CD1c-positive myeloid dendritic cell (primary cell): ENCODE data around the gene GPR65.
A peak's percentile ranks its signal among the peaks of the same experiment; 100 is the strongest.

Source experiments
- DNase-seq: peaks from one replicate; pipeline ENCODE4 v3.0.0-alpha.2; 2016; ENCODE audit errors: extremely low spot score

The GPR65 gene

GRCh38 chr14:88005050-88005481 is at the start of gene GPR65:
Gene GPR65, plus strand, starts transcription at chr14:88005135. Its CDS starts 5,713 bp downstream, at chr14:88010848.
- DNase-seq, result peak; percentile 74

- DNase-seq, result no peak
Measured at GRCh38 chr14:87955501-87955900, 49.4 kb upstream of the GPR65 start.

- no peak for DNase-seq
Measured at GRCh38 chr14:87960013-87960787, 44.7 kb upstream of the GPR65 start.

GRCh38 chr14:87961246-87961645 is 43.7 kb upstream of the GPR65 start:
- peak; percentile 57 for DNase-seq

GRCh38 chr14:87966816-87967215 is 38.1 kb upstream of the GPR65 start:
- DNase-seq, result no peak

- DNase-seq, result no peak
Measured at GRCh38 chr14:87967496-87967895, 37.4 kb upstream of the GPR65 start.

GRCh38 chr14:87971010-87971409 is 33.9 kb upstream of the GPR65 start:
- DNase-seq, result no peak

- DNase-seq, result no peak
Measured at GRCh38 chr14:87975636-87976035, 29.3 kb upstream of the GPR65 start.

GRCh38 chr14:87979689-87980088 is 25.2 kb upstream of the GPR65 start:
- no peak for DNase-seq

- DNase-seq, result no peak
Measured at GRCh38 chr14:87989221-87989955, 15.5 kb upstream of the GPR65 start.

- no peak for DNase-seq
Measured at GRCh38 chr14:87989956-87990299, 15.0 kb upstream of the GPR65 start.

GRCh38 chr14:87990682-87991081 is 14.3 kb upstream of the GPR65 start:
- peak; percentile 21 for DNase-seq

GRCh38 chr14:87992346-87992717 is 12.6 kb upstream of the GPR65 start:
- no peak for DNase-seq

GRCh38 chr14:87992718-87993628 is 12.0 kb upstream of the GPR65 start, which contains the start of gene GALC:
Gene GALC, minus strand, starts transcription at chr14:87993182. Its CDS starts 18 bp downstream, at chr14:87993164.
- peak; percentile 97 for DNase-seq

GRCh38 chr14:87994974-87995373 is 10.0 kb upstream of the GPR65 start:
- peak; percentile 69 for DNase-seq

- peak; percentile 61 for DNase-seq
Measured at GRCh38 chr14:87995500-87996290, 9.2 kb upstream of the GPR65 start.

- no peak for DNase-seq
Measured at GRCh38 chr14:87996291-87996592, 8.7 kb upstream of the GPR65 start.

- no peak for DNase-seq
Measured at GRCh38 chr14:87998482-87998881, 6.5 kb upstream of the GPR65 start.

- DNase-seq, result peak; percentile 86
Measured at GRCh38 chr14:87999277-87999676, 5.7 kb upstream of the GPR65 start.

GRCh38 chr14:88002421-88003075 is 2.4 kb upstream of the GPR65 start:
- DNase-seq, result peak; percentile 60

- peak; percentile 42 for DNase-seq
Measured at GRCh38 chr14:88003425-88003824, 1.5 kb upstream of the GPR65 start.
